NCI-H446 treated with DMSO at 0.1 percent for 48 hours (cell line): ENCODE measurements around the gene NR0B1.

Experiments used
- DNase-seq: peaks from one replicate; lab custom pipeline; 2025; lab: John Stamatoyannopoulos, UW

The NR0B1 gene, protein sequence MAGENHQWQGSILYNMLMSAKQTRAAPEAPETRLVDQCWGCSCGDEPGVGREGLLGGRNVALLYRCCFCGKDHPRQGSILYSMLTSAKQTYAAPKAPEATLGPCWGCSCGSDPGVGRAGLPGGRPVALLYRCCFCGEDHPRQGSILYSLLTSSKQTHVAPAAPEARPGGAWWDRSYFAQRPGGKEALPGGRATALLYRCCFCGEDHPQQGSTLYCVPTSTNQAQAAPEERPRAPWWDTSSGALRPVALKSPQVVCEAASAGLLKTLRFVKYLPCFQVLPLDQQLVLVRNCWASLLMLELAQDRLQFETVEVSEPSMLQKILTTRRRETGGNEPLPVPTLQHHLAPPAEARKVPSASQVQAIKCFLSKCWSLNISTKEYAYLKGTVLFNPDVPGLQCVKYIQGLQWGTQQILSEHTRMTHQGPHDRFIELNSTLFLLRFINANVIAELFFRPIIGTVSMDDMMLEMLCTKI

DNA sequence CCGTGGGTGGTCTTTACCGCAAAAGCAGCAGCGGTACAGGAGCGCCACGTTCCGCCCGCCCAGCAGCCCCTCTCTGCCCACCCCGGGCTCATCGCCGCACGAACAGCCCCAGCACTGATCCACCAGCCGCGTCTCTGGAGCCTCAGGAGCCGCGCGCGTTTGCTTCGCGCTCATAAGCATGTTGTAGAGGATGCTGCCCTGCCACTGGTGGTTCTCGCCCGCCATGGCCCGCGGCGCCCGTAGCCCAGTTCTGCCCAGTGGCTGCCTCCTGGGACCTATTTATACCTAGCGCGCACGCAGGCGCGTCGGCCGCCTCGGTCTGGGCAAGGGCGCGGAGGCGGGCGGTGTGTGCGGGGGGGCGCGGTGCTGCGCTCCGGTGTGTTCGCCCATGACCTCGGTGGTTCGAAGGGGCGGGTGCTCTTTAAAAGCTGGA lies at the start of gene NR0B1:
Gene NR0B1 (minus strand): TSS at position 252 of the 433 bp plus-strand sequence. CDS start 27 bp downstream, at position 225.
- DNase-seq, result no peak

DNA sequence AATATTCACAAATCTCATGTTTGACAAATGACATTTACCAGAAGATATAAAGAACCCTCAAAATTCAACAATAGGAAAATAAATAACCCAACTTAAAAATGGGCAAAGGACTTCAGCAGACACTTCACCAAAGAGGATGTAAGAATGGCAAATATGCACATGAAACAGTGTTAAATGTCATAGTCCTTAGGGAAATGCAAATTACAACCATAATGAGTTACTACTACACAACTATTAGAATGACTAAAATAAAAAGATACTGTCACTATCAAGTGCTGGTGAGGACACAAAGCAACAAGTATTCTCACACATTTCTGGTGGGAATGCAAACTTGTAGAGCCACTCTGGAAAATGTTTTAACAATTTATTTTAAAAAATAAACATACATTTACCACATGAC lies 40.8 kb upstream of the NR0B1 start:
- DNase-seq, result no peak

DNA sequence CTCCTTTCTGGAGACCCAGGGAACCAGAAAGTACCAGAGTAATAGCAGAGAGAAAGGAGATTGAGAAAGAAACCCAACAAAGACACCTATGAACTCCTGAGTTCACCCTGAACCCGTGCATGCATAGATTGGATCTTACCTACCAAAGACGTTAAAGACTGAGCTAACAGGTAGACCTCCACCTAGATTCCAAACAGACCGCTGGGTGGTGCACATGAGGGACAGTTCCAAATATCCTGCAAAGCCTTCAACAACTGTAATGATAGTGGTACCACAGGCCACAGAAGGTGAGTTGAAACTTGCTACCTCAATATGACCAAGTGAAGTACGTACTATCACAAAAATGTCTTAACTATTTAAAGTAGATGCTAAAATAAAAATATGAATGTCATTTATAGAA lies 34.0 kb upstream of the NR0B1 start:
- no peak for DNase-seq

DNA sequence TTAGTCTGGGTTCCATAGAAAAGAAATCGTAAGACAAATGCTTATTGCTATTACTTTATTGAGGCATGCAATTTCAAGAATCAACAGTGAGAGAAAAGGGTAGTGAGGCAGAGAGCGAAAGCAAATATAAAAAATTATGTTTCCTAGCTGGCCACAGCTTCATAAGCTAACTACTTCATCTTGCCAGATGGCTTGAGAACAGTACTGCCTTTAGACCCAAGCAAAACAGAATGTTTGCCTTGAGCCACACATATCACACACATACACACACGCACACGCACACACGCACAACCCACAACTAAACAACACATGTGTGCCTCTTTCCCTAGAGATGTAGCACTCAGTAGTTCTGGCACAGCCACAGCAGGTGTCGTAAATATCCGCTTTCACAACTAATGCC lies 31.6 kb upstream of the NR0B1 start:
- DNase-seq, result no peak

DNA sequence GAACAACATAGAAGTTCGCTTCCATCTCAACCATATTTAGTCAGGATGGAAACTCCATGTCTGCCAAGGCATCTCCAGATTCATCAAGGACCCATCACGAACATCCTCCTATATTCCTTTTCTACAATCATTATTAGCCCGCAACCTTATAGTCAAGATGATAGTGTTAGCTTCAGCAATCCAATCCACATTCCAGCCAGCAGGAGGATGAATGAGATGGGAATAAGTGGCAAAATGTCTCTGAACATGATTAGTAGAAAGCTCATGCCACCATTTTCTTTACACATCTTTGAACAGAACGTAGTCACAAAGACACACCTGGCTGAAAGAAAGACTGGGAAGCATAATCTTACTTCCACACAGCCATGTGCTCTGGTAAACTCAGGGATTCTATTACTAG lies 18.6 kb upstream of the NR0B1 start:
- DNase-seq, result no peak

DNA sequence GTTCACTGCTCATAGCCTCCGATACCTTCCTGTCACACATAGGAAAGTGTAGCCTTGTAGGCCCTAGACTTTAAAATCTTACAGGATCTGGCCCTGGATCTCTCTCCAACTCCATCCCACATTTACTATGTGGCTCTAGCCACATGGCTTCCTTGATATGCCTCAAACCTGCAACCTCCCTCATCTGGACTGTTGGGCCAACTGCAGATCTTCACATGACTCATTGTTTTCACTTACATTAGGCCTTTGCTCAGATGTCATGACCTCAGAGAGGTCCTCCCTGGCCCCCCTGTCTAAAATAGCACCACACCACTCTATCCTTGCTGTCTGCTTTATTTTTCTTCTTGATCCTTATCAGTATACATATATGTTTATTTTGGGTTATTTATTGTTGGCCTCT lies 8.1 kb upstream of the NR0B1 start:
- no peak for DNase-seq

DNA sequence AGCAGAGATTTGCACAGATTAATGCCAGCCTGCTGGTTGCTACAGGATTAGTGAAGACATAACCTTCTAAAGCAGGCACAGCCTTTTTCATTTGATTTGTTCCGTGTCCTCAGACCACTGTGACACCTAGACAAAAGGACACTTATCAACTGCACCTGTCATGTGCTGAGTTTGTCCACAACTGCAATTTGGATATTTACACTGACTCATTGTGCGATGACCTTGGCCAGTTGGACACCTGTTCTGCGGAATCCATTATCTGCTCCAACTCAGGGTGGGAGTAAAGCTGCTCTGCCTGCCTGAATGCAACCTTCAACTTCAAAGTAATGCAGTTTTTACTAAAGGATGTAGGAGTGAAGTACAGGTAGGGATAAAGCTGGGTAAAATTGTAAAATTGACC lies 4.1 kb upstream of the NR0B1 start:
- no peak for DNase-seq

DNA sequence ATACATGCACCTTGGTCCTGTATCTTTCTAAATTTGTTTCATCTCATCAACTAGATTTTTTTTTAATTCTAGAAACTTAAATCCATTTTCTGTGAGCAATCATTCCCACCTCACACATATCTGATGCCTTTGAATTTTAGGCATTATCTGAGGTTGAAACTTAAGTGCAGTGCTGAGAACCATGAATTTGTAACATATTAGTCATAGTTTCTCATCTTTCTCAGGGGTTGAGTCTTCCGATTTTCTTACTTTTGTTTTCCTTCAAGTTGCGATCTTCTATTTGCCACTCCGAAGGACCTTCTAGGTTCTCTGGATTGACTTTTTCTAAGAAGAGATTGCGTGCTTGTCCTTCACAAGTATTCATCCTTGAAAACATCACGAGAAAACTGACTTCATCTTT lies 3.7 kb upstream of the NR0B1 start:
- no peak for DNase-seq

DNA sequence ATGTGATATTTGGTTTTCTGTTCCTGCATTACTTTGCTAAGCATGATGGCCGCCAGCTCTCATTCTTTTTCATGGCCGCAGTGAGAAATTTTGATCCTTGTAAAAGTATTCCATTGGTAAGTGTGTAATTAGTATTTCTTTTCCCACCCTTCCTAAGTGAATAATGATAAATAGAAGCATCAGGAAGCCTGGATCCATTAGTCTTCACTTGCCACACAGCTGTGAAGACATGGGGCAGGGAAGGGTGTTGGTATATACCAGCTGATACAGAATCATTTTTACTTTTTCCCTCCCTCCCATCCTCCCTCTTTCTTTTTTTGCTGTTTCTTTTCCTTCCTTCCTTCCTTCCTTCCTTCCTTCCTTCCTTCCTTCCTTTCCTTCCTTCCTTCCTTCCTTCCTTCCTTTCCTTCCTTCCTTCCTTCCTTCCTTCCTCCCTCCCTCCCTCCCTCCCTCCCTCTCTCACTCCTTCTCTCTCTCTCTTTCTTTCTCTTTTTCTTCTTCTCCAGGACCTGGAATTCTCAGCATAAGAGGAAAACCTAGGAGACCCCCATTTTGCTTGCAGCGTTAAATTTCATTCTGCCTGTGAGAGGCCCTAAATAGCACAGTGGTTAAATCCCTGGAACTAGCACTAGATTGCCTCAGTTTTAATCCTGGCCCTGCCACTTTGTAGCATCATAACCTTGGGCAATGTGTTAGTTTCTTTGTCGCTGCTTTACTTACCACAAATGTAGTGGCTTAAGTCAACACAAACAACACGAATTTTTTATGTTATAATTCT lies 1.4 kb upstream of the NR0B1 start:
- DNase-seq, result no peak

DNA sequence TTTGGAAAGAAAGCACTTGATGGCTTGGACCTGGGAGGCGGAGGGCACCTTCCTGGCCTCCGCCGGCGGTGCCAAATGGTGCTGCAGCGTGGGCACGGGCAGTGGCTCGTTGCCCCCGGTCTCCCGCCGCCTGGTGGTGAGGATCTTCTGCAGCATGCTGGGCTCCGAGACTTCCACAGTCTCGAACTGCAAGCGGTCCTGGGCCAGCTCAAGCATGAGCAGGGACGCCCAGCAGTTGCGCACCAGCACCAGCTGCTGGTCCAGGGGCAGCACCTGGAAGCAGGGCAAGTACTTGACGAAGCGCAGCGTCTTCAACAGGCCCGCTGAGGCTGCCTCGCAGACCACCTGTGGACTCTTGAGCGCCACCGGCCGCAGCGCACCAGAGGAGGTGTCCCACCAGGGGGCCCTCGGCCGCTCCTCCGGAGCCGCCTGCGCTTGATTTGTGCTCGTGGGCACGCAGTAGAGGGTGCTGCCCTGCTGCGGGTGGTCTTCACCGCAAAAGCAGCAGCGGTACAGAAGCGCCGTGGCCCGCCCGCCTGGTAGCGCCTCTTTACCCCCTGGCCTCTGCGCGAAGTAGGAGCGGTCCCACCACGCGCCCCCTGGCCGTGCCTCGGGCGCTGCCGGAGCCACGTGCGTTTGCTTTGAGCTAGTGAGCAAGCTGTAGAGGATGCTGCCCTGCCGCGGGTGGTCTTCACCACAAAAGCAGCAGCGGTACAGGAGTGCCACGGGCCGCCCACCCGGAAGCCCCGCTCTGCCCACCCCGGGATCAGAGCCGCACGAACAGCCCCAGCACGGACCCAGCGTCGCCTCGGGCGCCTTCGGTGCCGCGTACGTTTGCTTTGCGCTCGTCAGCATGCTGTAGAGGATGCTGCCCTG lies 689 bp downstream of the NR0B1 start:
- no peak for DNase-seq

DNA sequence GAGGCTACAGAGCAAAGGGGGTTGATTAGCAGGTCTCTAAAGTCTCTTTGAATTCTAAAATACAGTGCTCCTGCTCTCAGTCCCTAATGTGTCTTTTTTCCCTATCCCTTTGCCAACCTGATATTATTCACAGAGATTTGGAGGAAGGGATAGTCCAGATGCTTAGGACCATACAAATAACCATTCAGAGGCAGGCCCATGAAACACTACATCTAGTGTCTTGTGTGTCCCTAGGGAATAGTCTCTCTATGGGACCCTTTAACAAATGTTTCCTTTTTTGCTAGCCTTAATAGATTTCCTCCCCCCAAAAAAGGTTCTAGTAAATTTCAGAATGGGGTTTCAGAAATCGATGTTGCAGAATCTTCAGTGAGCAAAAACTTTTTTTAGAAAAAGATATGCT lies 1.7 kb downstream of the NR0B1 start:
- DNase-seq, result no peak

DNA sequence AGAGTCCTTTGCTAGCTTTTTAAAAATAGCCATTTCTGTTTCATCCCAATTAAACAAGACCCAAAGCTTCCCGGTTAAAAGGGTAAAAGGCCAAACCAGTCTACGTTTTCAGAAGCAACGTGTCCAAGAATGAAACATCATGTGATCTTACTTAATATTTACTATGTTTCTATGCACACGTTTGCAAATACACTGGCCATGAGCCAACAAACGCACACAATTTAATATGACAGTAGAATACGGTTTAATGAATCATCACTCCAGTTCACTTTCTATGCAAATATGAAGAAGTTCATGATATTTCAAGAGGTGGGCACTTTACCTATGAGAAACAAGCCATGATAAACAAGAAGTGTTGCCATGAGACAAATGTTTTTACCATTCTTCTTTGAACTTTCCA lies 4.3 kb downstream of the NR0B1 start:
- DNase-seq, result no peak

DNA sequence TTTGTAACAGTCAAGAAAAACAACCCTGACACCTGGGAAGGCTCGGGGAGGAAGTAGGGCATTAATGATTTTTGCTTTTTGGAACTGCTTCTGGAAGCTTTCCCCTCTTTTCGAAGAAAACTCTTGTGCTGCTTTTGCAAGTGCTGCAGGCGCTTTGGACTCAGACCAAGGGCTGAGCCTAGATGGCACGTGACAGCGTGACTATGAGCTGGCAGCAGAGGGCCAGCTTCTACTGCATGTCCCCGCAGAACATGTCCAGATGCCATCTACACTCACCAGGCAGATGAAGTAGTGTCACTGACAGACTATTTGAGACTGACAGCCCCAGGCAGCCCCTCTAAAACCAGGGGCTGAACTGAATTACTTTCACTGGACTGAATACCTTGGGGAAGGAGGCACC lies 6.2 kb downstream of the NR0B1 start:
- no peak for DNase-seq

DNA sequence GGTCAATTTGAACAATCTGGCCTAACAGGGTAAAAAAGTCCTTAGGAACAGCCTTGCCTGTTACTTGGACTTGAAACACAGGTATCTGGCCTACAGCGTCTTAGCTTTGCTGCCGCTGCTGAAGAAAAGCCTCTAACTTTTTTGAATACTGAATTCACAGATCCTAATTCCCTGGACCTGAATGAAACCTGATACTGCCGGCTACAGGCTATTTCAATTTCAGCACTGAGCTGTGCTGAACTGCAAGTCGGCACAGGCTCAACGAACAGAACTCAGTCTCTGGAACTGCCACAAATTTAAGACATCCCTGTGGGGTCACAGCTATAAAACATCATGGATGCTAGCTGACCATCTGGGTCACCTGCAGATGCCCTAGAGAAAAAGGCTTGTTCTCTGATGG lies 7.2 kb downstream of the NR0B1 start:
- no peak for DNase-seq

DNA sequence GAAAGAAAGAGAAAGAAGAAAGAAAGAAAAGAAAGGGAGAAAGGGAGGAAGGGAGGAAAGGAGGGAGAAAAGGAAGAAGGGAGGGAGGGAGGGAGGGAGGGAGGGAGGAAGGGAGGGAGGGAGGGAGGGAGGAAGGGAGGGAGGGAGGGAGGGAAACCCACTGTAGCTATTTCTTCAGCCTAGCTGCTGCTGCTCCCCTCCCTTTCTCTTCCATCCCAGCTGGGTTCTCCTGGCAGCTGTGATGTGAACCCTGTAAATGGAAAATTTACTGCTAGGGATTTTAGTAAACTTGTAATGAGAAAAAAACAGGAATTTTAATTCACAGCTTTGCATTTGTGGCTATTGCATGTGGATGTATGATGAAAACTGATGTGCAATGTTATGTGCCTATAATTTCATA lies 8.0 kb downstream of the NR0B1 start:
- DNase-seq, result no peak

DNA sequence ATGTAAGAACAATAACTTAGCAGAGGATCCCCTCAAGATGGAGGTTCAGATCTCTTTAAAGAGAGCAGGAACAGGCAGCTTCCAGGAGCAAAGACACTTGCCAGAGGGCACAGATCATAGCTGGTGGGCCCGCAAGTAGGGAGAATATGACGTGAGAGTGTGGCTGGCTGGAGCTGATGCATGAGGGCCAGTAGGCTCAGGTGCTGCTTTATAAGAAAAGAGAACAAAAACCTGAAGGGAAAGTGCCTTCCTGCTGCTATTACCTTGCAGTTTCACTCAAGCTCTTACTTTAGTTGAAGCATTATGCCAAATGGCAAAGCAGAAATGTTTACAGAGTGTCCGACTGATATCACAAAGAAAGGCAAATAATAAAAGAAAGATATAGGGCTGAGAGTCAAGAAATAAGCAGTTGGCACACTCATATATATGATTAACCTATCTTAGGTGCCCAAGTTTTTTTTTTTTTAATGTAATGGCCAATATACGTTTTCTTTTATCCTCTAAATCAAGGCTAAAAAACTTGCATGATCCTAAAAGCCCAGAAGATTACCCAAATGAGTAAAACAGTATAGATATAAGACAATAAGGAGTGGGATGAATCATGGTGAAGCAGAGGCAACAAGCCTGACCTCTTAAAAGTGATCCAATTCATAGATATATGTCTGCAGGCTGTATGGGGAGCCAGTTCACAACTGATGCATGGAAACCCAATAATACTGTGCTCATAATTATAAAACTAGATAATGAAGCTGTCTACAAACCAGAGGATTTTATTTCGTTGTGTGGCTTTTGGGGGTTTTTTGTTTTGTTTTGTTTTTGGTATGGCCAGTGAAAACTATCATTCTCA lies 12.6 kb downstream of the NR0B1 start:
- no peak for DNase-seq

DNA sequence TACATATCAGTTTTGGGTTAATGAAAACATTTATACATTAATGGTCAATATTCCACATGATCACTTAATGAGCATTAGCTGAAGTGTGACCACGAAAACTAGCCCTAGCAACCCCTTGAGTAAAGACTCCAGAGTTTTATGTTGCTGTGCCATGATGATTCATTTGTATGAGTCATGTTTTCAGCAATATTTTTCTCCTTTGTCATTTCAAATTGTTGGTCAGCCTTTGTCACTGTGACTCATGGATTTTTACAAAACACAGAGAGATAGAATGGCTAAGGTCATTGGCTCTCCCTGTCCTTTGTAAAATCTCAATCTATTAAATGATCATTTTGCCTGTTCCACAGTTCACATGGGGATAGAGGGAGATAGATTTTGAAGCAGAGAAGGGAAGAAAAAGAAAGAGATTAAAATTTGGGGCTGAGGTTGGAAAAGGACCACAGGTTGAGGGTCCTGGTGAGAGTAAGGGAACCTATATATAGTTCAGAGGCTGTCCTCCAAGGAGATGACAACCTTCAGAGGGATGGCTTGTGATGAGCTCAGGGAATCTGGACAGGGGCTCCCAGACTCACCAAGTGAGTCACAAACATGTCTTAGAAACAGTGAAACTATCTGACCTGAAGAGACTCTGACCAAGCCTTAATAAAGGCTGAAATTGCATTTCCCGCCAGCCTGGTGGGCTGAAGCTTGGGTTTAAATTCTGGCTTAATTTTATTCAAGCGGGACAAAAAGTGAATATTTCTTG lies 25.6 kb downstream of the NR0B1 start:
- no peak for DNase-seq

DNA sequence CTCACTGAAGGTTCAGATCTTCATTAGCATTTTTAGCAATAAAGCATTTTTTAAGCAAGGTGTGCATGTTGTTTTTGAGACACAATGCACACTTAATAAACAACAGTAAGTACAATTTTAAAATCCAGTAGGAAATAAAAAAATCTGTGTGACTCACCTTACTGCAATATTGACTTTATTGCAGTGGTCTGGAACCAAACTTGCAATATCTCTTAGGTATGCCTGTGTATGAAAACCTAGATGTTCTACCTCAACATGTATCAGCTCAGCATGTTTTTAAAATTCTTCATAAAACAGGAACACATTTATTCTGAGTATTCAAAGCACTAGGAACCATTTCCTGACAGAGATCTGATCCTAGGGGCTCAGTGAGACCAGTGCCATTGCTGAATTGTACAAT lies 26.7 kb downstream of the NR0B1 start:
- DNase-seq, result no peak

DNA sequence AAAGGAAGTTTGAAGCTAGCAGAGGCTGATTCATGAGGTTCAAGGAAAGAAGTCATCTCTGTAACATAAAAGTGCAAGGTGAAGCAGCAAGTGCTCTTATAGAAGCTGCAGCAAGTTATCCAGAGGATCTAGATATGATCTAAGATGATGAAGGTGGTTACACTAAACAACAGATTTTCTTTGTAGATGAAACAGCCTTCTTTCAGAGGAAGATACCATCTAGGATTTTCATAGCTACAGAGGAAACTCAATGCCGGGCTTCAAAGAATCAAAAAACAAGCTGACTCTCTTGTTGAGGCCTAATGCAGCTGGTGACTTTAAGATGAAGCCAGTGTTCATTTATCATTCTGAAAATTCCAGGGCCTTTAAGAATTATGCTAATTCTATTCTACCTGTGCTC lies 28.8 kb downstream of the NR0B1 start:
- DNase-seq, result no peak

DNA sequence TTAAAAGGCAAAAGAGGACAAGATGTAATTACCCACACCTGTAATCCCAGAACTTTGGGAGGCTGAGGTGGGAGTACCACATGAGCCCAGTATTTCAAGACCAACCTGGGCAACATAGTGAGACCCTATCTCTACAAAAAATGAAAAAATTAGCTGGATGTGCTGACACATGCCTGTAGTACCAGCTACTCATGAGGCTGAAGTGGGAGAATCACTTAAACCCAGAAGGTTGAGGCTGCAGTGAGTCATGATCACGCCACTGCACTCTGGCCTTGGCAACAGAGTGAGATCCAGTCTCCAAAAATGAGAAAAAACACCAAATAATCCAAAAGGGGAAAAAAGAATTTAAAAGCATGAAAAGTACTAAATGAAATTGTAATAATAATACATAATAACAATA lies 30.8 kb downstream of the NR0B1 start:
- no peak for DNase-seq

DNA sequence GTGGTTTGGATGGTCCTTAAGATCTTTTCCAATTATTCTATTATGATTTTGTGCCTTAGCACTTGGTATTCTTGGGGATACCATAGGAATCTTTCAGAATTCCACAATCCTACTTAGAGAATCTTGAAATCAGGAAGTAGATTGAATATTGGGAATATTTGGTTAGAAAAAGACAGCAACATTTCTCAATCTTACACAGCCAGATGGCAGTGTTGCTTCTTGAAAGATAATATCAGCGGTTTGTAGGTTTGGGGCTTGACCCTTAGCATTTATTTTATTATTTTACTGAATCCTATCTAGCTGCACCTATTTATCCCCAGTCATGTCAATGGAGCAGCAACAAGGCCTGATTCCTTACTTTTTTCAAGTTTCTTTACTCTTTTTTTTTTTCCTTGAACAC lies 33.7 kb downstream of the NR0B1 start:
- no peak for DNase-seq
